H1 (cell line): ENCODE results near the gene TFCP2L1. TPM values are rescaled to one million over a fixed set of nuclear protein-coding genes. Genes with fewer than 3 reads are reported as not detected.

Experiments used
- E2F6 ChIP-seq: IDR thresholded peaks from 2 replicates; pipeline ENCODE4 v1.6.1; 2012; ENCODE audit warnings: inconsistent platforms
- GABPA ChIP-seq: IDR thresholded peaks from 2 replicates; pipeline ENCODE4 v1.6.1; 2011; ENCODE audit warnings: mild to moderate bottlenecking, low read length, moderate library complexity, borderline replicate concordance; ENCODE audit not compliant: insufficient read depth
- SP2 ChIP-seq: IDR thresholded peaks from 2 replicates; pipeline ENCODE4 v1.6.1; 2012; ENCODE audit warnings: mild to moderate bottlenecking, low read length, inconsistent platforms
- TAF1 ChIP-seq: IDR thresholded peaks from 2 replicates; pipeline ENCODE4 v1.6.1; 2011; ENCODE audit warnings: mild to moderate bottlenecking, low read depth, low read length
- TCF12 ChIP-seq: IDR thresholded peaks from 2 replicates; pipeline ENCODE4 v1.6.1; 2011; ENCODE audit warnings: low read depth, mild to moderate bottlenecking, low read length
- TEAD4 ChIP-seq: IDR thresholded peaks from 2 replicates; pipeline ENCODE4 v1.6.1; 2012; ENCODE audit warnings: low read depth, low read length, inconsistent platforms, mixed read lengths
- YY1 ChIP-seq: IDR thresholded peaks from 2 replicates; pipeline ENCODE4 v1.6.1; 2011; ENCODE audit warnings: low read depth, mild to moderate bottlenecking, low read length
- polyA plus RNA-seq, 7 experiments: library from polyadenylated mRNA; depleted of rRNA in 3 of 7; stranded (reverse) in 5 of 7; unstranded in 2 of 7; fragments of >200 nt in 5 of 7; fragments of 200-250 nt in 2 of 7; gene quantifications; 1 replicate in 5 of 7; 2 replicates in 1 of 7; 4 replicates in 1 of 7; pipeline versions ENCODE4 v1.2.1 to v1.2.3, GENCODE V29; 2011 to 2013; ENCODE audit warnings: missing spikeins in 2 of 7, mixed read lengths in 2 of 7
- total RNA-seq: library from RNA; stranded (reverse); fragmentation: NEBNext Ultra II Directional; extraction: Animal tissue kit (Norgen Biotek cat#: 25700); gene quantifications from 2 replicates; pipeline ENCODE4 v1.2.1, GENCODE V29; 2021

The TFCP2L1 gene
- total and polyA plus RNA-seq, 2 of the 8 experiments (the other 6 are each of a cell fraction or from before 2014, with no cell fraction given): 1.5 to 3.8 TPM

GRCh38 chr2:121172456-121172855 is 112.5 kb downstream of the TFCP2L1 start (continued):
- TF ChIP-seq TCF12: no peak
- no peak for TF ChIP-seq YY1
- no peak for TF ChIP-seq SP2
- TF ChIP-seq GABPA: no peak
- no peak for TF ChIP-seq TEAD4
- TF ChIP-seq E2F6: no peak
- no peak for TF ChIP-seq TAF1
